Measurements from ENCODE around the gene WBP11. TPM values are rescaled to one million over a fixed set of nuclear protein-coding genes. Genes with fewer than 3 reads are reported as not detected.
"Not testable (repeated sequence)": the region's sequence is repeated elsewhere in the genome, so short reads cannot be mapped to it uniquely, and the experiment has no call there.

WBP11 gene
- total and polyA plus RNA-seq, 5 donors from 2014 or later: 50.7 to 119 (median 58.2) TPM

DNA sequence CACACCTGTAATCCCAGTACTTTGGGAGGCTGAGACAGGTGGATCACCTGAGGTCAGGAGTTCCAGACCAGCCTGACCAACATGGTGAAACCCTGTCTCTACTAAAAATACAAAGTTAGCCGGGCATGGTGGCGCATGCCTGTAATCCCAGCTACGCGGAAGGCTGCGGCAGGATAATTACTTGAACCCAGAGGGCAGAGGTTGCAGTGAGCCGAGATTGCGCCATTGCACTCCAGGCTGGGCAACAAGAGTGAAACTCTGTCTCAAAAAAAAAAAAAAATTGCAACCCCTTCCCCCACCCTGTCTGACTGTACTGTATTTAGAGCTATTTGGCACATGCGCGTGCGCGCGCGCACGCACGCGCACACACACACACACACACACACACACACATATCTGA, 66.8 kb downstream of the WBP11 start:
- ATAC-seq (ENCODE audit: low read depth in 2 of 2); DNase-seq; H3K9me3 ChIP-seq (ENCODE audit: control insufficient read depth in 2 of 2, low read length in 2 of 2); H3K4me1 ChIP-seq (ENCODE audit: control insufficient read depth, insufficient read depth, low read length, poor library complexity, severe bottlenecking); H3K4me3 ChIP-seq (ENCODE audit: low read depth, low read length); H3K36me3 Mint-ChIP-seq; H3K27ac Mint-ChIP-seq; H3K4me1 Mint-ChIP-seq; H3K9me3 Mint-ChIP-seq; H3K27ac ChIP-seq (ENCODE audit: insufficient read depth, low read length, poor library complexity, severe bottlenecking); H3K36me3 ChIP-seq (ENCODE audit: control insufficient read depth, insufficient read depth, low read length); H3K27me3 ChIP-seq (ENCODE audit: control insufficient read depth, insufficient read depth, low read length): not testable (repeated sequence)
- H3K4me3 Mint-ChIP-seq: peak overlapping the region in 1 of 4 donors; percentile 11
- peaks cover 15% of the 10 kb centered on the region for H3K27me3 Mint-ChIP-seq

Other genes starting within 250 kb of the WBP11 start
- gene PLBD1, start 235.6 kb downstream of the WBP11 start, total RNA-seq: not detected
- gene PLBD1, start 235.6 kb downstream of the WBP11 start, polyA plus RNA-seq: 1 to 10 TPM in 1 of 4 donors, under 1 TPM in 3; 0.15 to 1.2 (median 0.39) TPM
- gene GUCY2C, start 106.9 kb downstream of the WBP11 start, total RNA-seq: not detected
- not detected for gene GUCY2C, start 106.9 kb downstream of the WBP11 start, polyA plus RNA-seq
- gene C12orf60, start 192 bp upstream of the WBP11 start, total RNA-seq: 0.54 TPM
- gene C12orf60, start 192 bp upstream of the WBP11 start, polyA plus RNA-seq: 1 to 10 TPM; 1.4 to 2.8 (median 1.7) TPM
- gene SMCO3, start 10.7 kb upstream of the WBP11 start, total RNA-seq: not detected
- under 1 TPM in 2 of 4 donors, not detected in 2; 0.08 to 0.09 TPM for gene SMCO3, start 10.7 kb upstream of the WBP11 start, polyA plus RNA-seq
- gene ART4, start 40.0 kb upstream of the WBP11 start, total RNA-seq: not detected
- not detected for gene ART4, start 40.0 kb upstream of the WBP11 start, polyA plus RNA-seq
- gene MGP, start 82.4 kb upstream of the WBP11 start, total RNA-seq: 2.6 TPM
- gene MGP, start 82.4 kb upstream of the WBP11 start, polyA plus RNA-seq: under 1 TPM in 2 of 4 donors, not detected in 2; 0.59 to 0.64 TPM
- gene ERP27, start 135.1 kb upstream of the WBP11 start, total RNA-seq: 25.4 TPM
- 1 to 10 TPM; 5.3 to 8.0 (median 6.2) TPM for gene ERP27, start 135.1 kb upstream of the WBP11 start, polyA plus RNA-seq
- gene ARHGDIB, start 158.1 kb upstream of the WBP11 start, total RNA-seq: 1,263 TPM
- gene ARHGDIB, start 158.1 kb upstream of the WBP11 start, polyA plus RNA-seq: 1,000 to 10,000 TPM; 3,550 to 4,641 (median 3,982) TPM
- gene PDE6H, start 169.6 kb upstream of the WBP11 start, total RNA-seq: not detected
- gene PDE6H, start 169.6 kb upstream of the WBP11 start, polyA plus RNA-seq: not detected